Left lung (tissue), 10 donors: ENCODE results near the gene SLC2A13. TPM values are rescaled to one million over a fixed set of nuclear protein-coding genes. Genes with fewer than 3 reads are reported as not detected.

ENCODE experiments used
- ATAC-seq: fragments of 200-7000 bp; cut with Tn5 transposase; one replicate; pipeline ENCODE4 v1.9.1; 2020; ENCODE audit warnings: moderate library complexity
- DNase-seq, 4 donors: peaks; one replicate each; pipeline ENCODE4 v3.0.0-alpha.2; 2013 to 2020
- H3K27ac ChIP-seq, 2 donors: fragments of 200-600 bp; sonication (generic) in 1 of 2; one replicate each; pipeline versions ENCODE4 v1.5.0 to v1.8.0; 2020 to 2021
- H3K27me3 ChIP-seq, 2 donors: fragments of 200-600 bp; sonication (generic) in 1 of 2; one replicate each; pipeline versions ENCODE4 v1.5.0 to v1.8.0; 2020 to 2021
- H3K36me3 ChIP-seq, 2 donors: fragments of 200-600 bp; sonication (generic) in 1 of 2; one replicate each; pipeline versions ENCODE4 v1.5.0 to v1.8.0; 2020 to 2021
- H3K4me1 ChIP-seq, 2 donors: fragments of 200-600 bp; one replicate each; pipeline ENCODE4 v1.8.0; 2021
- H3K4me3 ChIP-seq, 2 donors: fragments of 200-600 bp; sonication (generic) in 1 of 2; one replicate each; pipeline versions ENCODE4 v1.5.0 to v1.8.0; 2020 to 2021; ENCODE audit warnings: mild to moderate bottlenecking in 1 of 2
- H3K9me3 ChIP-seq, 2 donors: fragments of 200-600 bp; sonication (generic) in 1 of 2; one replicate each; pipeline versions ENCODE4 v1.5.0 to v1.8.0; 2020 to 2021
- CTCF ChIP-seq, 2 donors: fragments of 200-600 bp; sonication (generic) in 1 of 2; IDR thresholded peaks; one replicate each; pipeline versions ENCODE4 v1.5.0 to v1.8.0; 2021; ENCODE audit warnings: antibody characterized with exemption in 2 of 2
- intact Hi-C, 2 donors: fragments of 100-400 bp; cut with DNase I; formaldehyde crosslinking; loops; one replicate each; pipeline versions ENCODE4 v1.11.2 to v1.14.2; 2022
- polyA plus RNA-seq, 6 donors: library from polyadenylated mRNA; unstranded; fragments of 120-200 nt; gene quantifications; one replicate each; pipeline ENCODE4 v1.2.1, GENCODE V29; 2013; ENCODE audit not compliant: insufficient read length in 6 of 6
- total RNA-seq, 2 donors: library from RNA; stranded (reverse); fragmentation: NEBNext Ultra II Directional; extraction: Animal tissue kit (Norgen Biotek cat#: 25700); gene quantifications; one replicate each; pipeline ENCODE4 v1.2.1, GENCODE V29; 2021
- donor health status: DM: no; HTN: yes; CAD: no.
- donor health status: DM: no; HTN: no; CAD: no.

SLC2A13 gene
- total and polyA plus RNA-seq, 8 donors: 5.8 to 14.6 (median 7.8) TPM

GRCh38 chr12:39773266-39773665 lies 332.6 kb downstream of the SLC2A13 start:
- Histone ChIP-seq H3K4me3 (no peak overlapping the region), H3K27me3 (no peaks in the 10 kb centered on the region), H3K27ac (no peak overlapping the region), H3K4me1 (no peaks in the 10 kb centered on the region), H3K9me3 (no peaks in the 10 kb centered on the region), H3K36me3 (no peaks in the 10 kb centered on the region)
- intact Hi-C loops: no loop called here
- ATAC-seq (no peak), DNase-seq (no peak)
- no peak for TF ChIP-seq CTCF (IDR thresholded peaks at IDR 0.05)

- intact Hi-C loops: no loop called here
- Histone ChIP-seq H3K27me3 (no peaks in the 10 kb centered on the region), H3K4me1 (no peaks in the 10 kb centered on the region), H3K4me3 (no peak overlapping the region), H3K36me3 (no peaks in the 10 kb centered on the region), H3K27ac (no peak overlapping the region), H3K9me3 (no peaks in the 10 kb centered on the region)
- no peak for TF ChIP-seq CTCF (IDR thresholded peaks at IDR 0.05)
- DNase-seq (no peak), ATAC-seq (no peak)
Measured at GRCh38 chr12:39772821-39773259, 333.0 kb downstream of the SLC2A13 start.

- H3K36me3 ChIP-seq: no peaks in the 10 kb centered on the region
- DNase-seq (no peak), ATAC-seq (no peak)
- no peaks in the 10 kb centered on the region for H3K27me3 ChIP-seq
- no peaks in the 10 kb centered on the region for H3K4me1 ChIP-seq
- TF ChIP-seq CTCF (IDR thresholded peaks at IDR 0.05): no peak
- H3K27ac ChIP-seq: no peak overlapping the region
- no peak overlapping the region for H3K4me3 ChIP-seq
- intact Hi-C loops: no loop called here
- no peaks in the 10 kb centered on the region for H3K9me3 ChIP-seq
Measured at GRCh38 chr12:39771456-39771855, 334.4 kb downstream of the SLC2A13 start.

- intact Hi-C loops: loop anchor here in 1 of 2 donors (10.0 kb wide), 1 partner anchor 340 kb away; the partner anchor contains the start of gene SLC2A13
- no peak overlapping the region for H3K4me3 ChIP-seq
- no peaks in the 10 kb centered on the region for H3K4me1 ChIP-seq
- no peaks in the 10 kb centered on the region for H3K36me3 ChIP-seq
- ATAC-seq (peak; percentile 88), DNase-seq (peak in 2 of 4 donors; percentile 26 to 40)
- no peaks in the 10 kb centered on the region for H3K9me3 ChIP-seq
- TF ChIP-seq CTCF (IDR thresholded peaks at IDR 0.05): peak; percentile 53 to 83
- H3K27ac ChIP-seq: no peak overlapping the region
- H3K27me3 ChIP-seq: no peaks in the 10 kb centered on the region
Measured at GRCh38 chr12:39764944-39765560, 340.8 kb downstream of the SLC2A13 start.

- intact Hi-C loops: loop anchor here in 1 of 2 donors (10.0 kb wide), 1 partner anchor 341 kb away; the partner anchor contains the start of gene SLC2A13
- TF ChIP-seq CTCF (IDR thresholded peaks at IDR 0.05): no peak
- H3K27ac ChIP-seq: no peak overlapping the region
- H3K4me3 ChIP-seq: no peak overlapping the region
- no peaks in the 10 kb centered on the region for H3K4me1 ChIP-seq
- no peaks in the 10 kb centered on the region for H3K36me3 ChIP-seq
- H3K27me3 ChIP-seq: no peaks in the 10 kb centered on the region
- ATAC-seq: no peak
- no peak for DNase-seq
- no peaks in the 10 kb centered on the region for H3K9me3 ChIP-seq
Measured at GRCh38 chr12:39763890-39764169, 342.1 kb downstream of the SLC2A13 start.
